ENCODE measurements around the gene HK1.

HK1 gene

DNA sequence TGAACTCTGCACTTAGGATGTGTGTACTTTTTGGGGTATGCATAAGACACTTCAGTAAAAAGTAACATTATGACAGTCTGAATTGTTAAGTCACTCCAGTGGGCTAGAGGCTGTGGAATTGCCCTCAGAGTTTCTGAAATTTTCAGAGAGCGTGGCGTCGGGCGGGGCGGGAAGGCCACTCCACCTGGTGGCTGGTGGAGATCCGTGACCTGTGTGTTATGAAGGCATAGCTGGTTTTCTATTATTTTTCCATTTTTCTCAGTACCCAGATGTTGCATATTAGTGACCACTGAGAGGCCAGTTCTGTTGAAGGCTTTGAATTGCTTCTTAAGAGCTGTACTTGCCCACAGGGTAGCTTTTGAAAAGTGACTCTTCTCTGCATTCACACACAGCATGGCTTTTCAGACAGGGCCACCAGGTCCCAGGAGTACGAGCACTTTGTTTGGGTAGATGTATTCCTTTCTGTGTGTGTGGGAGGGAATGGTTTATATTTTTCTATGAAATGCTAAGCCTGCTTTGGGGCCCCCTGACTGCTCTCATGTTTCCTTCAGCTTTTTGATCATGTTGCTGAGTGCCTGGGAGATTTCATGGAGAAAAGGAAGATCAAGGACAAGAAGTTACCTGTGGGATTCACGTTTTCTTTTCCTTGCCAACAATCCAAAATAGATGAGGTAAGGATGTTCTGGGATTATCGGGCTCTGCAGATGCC is 86.1 kb downstream of the HK1 start:
- peaks cover 34% of the 10 kb centered on the region for H3K79me2 ChIP-seq (ENCODE audit: control insufficient read depth, insufficient read depth, low read length)
- H2BK120ac ChIP-seq (ENCODE audit: low read depth, low read length) = no peak overlapping the region
- no peak overlapping the region for H2AK5ac ChIP-seq (ENCODE audit: low read length)
- DNase-seq = no peak
- no peak overlapping the region for H3K4me3 ChIP-seq (ENCODE audit: low read length)
- no peak overlapping the region for H4K5ac ChIP-seq (ENCODE audit: low read length)
- peaks cover 32% of the 10 kb centered on the region for H3K79me1 ChIP-seq (ENCODE audit: low read length)
- no peak overlapping the region for H3K27ac ChIP-seq (ENCODE audit: low read depth, low read length)
- no peak overlapping the region for H3K4ac ChIP-seq (ENCODE audit: low read depth, low read length)
- no peaks in the 10 kb centered on the region for H3K27me3 ChIP-seq (ENCODE audit: insufficient read depth, low read length, poor library complexity)
- H2BK15ac ChIP-seq (replicated peaks; ENCODE audit: low read depth) = no peak overlapping the region
- no peak overlapping the region for H3K56ac ChIP-seq (ENCODE audit: low read length)
- no CpG with 5 or more reads among the region's 9 CpGs for WGBS (ENCODE audit: extremely low coverage, insufficient coverage, low lambda C conversion rate)
- no peak overlapping the region for H2BK5ac ChIP-seq (ENCODE audit: low read length)
- no peak overlapping the region for H3K4me2 ChIP-seq (ENCODE audit: low read length)
- H4K8ac ChIP-seq (ENCODE audit: low read depth, low read length) = no peak overlapping the region
- no peaks in the 10 kb centered on the region for H3K4me1 ChIP-seq (ENCODE audit: control insufficient read depth, low read depth, low read length)
- H3K18ac ChIP-seq (ENCODE audit: low read length) = no peak overlapping the region
- H3K23ac ChIP-seq (ENCODE audit: low read length) = no peak overlapping the region
- peaks cover 10% of the 10 kb centered on the region for H3K36me3 ChIP-seq (ENCODE audit: control insufficient read depth, insufficient read depth, low read length)
- H3K9ac ChIP-seq (ENCODE audit: low read length) = no peak overlapping the region

DNA sequence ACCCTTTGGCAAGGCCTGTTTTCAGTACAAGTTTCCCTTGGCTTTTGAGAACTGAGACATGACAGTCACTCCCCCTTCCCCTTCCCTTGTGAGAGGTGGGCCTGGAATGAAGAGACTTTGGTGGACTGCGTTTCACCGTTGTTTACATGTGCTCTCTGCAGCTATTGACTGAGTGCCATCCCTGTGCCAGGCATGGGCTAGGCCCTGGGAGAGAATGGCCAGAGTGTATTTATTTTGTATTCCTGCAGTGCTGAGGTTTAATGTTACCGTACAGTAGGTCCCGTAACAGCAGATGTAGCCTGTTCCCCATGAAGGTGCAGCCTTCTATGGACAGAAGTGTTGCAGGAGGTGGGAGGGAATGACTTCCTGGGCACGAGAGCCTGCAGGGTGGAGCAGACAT is 88.4 kb downstream of the HK1 start:
- no peak overlapping the region for H3K4ac ChIP-seq (ENCODE audit: low read depth, low read length)
- H2BK5ac ChIP-seq (ENCODE audit: low read length) = no peak overlapping the region
- H3K4me3 ChIP-seq (ENCODE audit: low read length) = no peak overlapping the region
- H3K36me3 ChIP-seq (ENCODE audit: control insufficient read depth, insufficient read depth, low read length) = peaks cover 8% of the 10 kb centered on the region
- H2BK15ac ChIP-seq (replicated peaks; ENCODE audit: low read depth) = no peak overlapping the region
- H3K23ac ChIP-seq (ENCODE audit: low read length) = no peak overlapping the region
- H3K27ac ChIP-seq (ENCODE audit: low read depth, low read length) = no peak overlapping the region
- no peak overlapping the region for H2BK120ac ChIP-seq (ENCODE audit: low read depth, low read length)
- H3K79me2 ChIP-seq (ENCODE audit: control insufficient read depth, insufficient read depth, low read length) = peaks cover 18% of the 10 kb centered on the region
- no peak for DNase-seq
- no peak overlapping the region for H3K4me2 ChIP-seq (ENCODE audit: low read length)
- H3K9ac ChIP-seq (ENCODE audit: low read length) = no peak overlapping the region
- WGBS (ENCODE audit: extremely low coverage, insufficient coverage, low lambda C conversion rate) = no CpG with 5 or more reads among the region's 5 CpGs
- no peaks in the 10 kb centered on the region for H3K27me3 ChIP-seq (ENCODE audit: insufficient read depth, low read length, poor library complexity)
- no peak overlapping the region for H3K18ac ChIP-seq (ENCODE audit: low read length)
- no peak overlapping the region for H4K5ac ChIP-seq (ENCODE audit: low read length)
- peaks cover 23% of the 10 kb centered on the region for H3K79me1 ChIP-seq (ENCODE audit: low read length)
- no peaks in the 10 kb centered on the region for H3K4me1 ChIP-seq (ENCODE audit: control insufficient read depth, low read depth, low read length)
- H3K56ac ChIP-seq (ENCODE audit: low read length) = no peak overlapping the region
- no peak overlapping the region for H4K8ac ChIP-seq (ENCODE audit: low read depth, low read length)
- H2AK5ac ChIP-seq (ENCODE audit: low read length) = no peak overlapping the region

DNA sequence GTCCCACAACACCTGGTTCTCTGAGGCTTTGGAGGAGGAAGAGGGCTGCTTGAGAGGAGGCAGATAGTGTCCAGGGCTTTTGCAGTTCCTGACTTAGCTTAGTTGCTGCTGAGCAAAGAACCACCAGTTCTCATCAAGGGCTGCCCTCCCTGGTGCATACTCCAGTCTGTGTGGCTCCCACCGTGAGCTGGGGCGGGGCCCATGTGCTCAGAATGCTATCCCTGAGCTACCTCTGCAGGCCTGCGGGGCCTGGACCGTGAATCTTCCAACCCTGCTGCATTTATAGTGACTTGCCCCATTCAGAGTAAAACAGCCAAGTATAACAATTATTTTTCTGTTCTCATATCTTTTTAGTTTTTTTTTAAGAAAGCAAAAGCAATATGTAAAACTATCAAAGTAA is 89.2 kb downstream of the HK1 start:
- Histone ChIP-seq H3K36me3 (ENCODE audit: control insufficient read depth, insufficient read depth, low read length) (peaks cover 8% of the 10 kb centered on the region), H3K23ac (ENCODE audit: low read length) (no peak overlapping the region), H2BK120ac (ENCODE audit: low read depth, low read length) (no peak overlapping the region), H2AK5ac (ENCODE audit: low read length) (no peak overlapping the region), H3K18ac (ENCODE audit: low read length) (no peak overlapping the region), H3K27me3 (ENCODE audit: insufficient read depth, low read length, poor library complexity) (no peaks in the 10 kb centered on the region), H3K56ac (ENCODE audit: low read length) (no peak overlapping the region), H3K79me1 (ENCODE audit: low read length) (peaks cover 22% of the 10 kb centered on the region), H3K4me3 (ENCODE audit: low read length) (no peak overlapping the region), H3K4me2 (ENCODE audit: low read length) (no peak overlapping the region), H3K4me1 (ENCODE audit: control insufficient read depth, low read depth, low read length) (no peaks in the 10 kb centered on the region), H3K27ac (ENCODE audit: low read depth, low read length) (no peak overlapping the region), H2BK15ac (replicated peaks; ENCODE audit: low read depth) (no peak overlapping the region), H2BK5ac (ENCODE audit: low read length) (no peak overlapping the region), H4K5ac (ENCODE audit: low read length) (no peak overlapping the region), H4K8ac (ENCODE audit: low read depth, low read length) (no peak overlapping the region), H3K9ac (ENCODE audit: low read length) (no peak overlapping the region), H3K79me2 (ENCODE audit: control insufficient read depth, insufficient read depth, low read length) (peaks cover 18% of the 10 kb centered on the region), H3K4ac (ENCODE audit: low read depth, low read length) (no peak overlapping the region)
- peak; percentile 28 for DNase-seq
- no CpG with 5 or more reads among the region's 4 CpGs for WGBS (ENCODE audit: extremely low coverage, insufficient coverage, low lambda C conversion rate)

DNA sequence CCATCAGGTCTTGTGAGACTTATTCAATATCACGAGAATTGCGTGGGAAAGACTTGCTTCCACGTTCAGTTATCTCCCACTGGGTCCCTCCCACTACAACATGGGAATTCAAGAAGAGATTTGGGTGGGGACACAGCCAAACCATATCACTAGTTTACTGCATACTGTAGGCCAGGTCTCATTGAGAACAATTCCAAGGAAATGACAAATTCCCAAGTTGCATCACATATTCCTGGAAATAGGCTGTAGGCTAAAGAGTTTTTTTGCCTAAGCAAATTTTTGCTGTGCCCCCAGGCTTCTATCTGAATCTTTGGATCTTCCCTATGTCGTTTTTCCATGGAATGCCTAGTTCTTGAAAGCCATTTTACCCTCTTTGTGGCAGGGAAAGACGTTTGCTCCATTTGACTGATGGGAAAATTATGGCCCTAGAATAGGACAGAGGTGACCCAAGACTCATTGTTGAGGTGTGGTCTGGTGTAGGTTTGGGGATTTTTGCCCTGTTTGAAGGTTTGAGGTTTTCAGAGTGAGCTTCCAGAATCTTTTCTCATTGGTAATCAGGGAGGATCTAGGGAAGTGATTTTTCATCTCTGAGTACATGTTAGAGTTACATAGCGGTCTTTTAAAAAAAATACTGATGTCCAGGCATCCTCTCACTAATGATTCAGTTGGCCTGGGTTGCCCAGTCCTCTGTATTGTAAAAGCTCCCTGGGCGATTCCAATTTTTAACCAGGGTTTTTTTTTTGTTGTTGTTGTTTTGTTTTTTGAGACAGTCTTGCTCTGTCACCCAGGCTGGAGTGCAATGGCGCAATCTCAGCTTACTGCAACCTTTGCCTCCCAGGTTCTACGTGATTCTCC is 94.1 kb downstream of the HK1 start:
- Histone ChIP-seq H3K79me1 (ENCODE audit: low read length) (peaks cover 18% of the 10 kb centered on the region), H3K27ac (ENCODE audit: low read depth, low read length) (no peak overlapping the region)

DNA sequence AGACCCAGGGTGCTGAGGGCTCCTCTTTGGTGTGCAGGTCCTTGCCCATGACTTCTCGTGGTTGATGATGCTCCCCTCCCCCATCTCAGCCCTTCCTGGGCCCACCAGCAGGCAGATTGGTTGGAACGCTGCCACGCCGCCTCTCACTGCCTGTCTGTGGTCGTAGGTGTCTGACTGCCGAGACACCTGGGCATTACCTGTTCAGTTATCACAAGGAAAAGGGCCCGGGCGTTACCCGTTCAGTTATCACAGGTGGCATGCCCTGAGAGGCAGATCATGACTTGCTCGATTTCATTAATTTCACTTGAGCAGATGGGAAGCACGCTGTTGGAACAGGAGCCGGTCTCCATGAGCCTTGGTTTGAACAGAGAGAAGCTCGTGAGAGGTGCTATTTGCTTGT is 95.9 kb downstream of the HK1 start:
- WGBS (ENCODE audit: extremely low coverage, insufficient coverage, low lambda C conversion rate) = no CpG with 5 or more reads among the region's 13 CpGs
- no peak overlapping the region for H3K4ac ChIP-seq (ENCODE audit: low read depth, low read length)
- H4K5ac ChIP-seq (ENCODE audit: low read length) = no peak overlapping the region
- H3K79me2 ChIP-seq (ENCODE audit: control insufficient read depth, insufficient read depth, low read length) = peaks cover 6% of the 10 kb centered on the region
- H3K18ac ChIP-seq (ENCODE audit: low read length) = no peak overlapping the region
- DNase-seq = no peak
- no peak overlapping the region for H2BK15ac ChIP-seq (replicated peaks; ENCODE audit: low read depth)
- H3K23ac ChIP-seq (ENCODE audit: low read length) = no peak overlapping the region
- no peaks in the 10 kb centered on the region for H3K27me3 ChIP-seq (ENCODE audit: insufficient read depth, low read length, poor library complexity)
- peak overlapping the region; percentile 27 for H3K56ac ChIP-seq (ENCODE audit: low read length)
- no peak overlapping the region for H3K27ac ChIP-seq (ENCODE audit: low read depth, low read length)
- no peak overlapping the region for H3K4me2 ChIP-seq (ENCODE audit: low read length)
- no peak overlapping the region for H3K4me3 ChIP-seq (ENCODE audit: low read length)
- peaks cover 13% of the 10 kb centered on the region for H3K36me3 ChIP-seq (ENCODE audit: control insufficient read depth, insufficient read depth, low read length)
- no peak overlapping the region for H2BK120ac ChIP-seq (ENCODE audit: low read depth, low read length)
- H3K79me1 ChIP-seq (ENCODE audit: low read length) = peaks cover 22% of the 10 kb centered on the region
- H3K9ac ChIP-seq (ENCODE audit: low read length) = no peak overlapping the region
- no peak overlapping the region for H2AK5ac ChIP-seq (ENCODE audit: low read length)
- H2BK5ac ChIP-seq (ENCODE audit: low read length) = no peak overlapping the region
- peaks cover 4% of the 10 kb centered on the region for H3K4me1 ChIP-seq (ENCODE audit: control insufficient read depth, low read depth, low read length)
- no peak overlapping the region for H4K8ac ChIP-seq (ENCODE audit: low read depth, low read length)

More for the DNA sequence above, 94.1 kb downstream of the HK1 start:
- Histone ChIP-seq H3K56ac (ENCODE audit: low read length) (no peak overlapping the region), H3K23ac (ENCODE audit: low read length) (no peak overlapping the region), H3K9ac (ENCODE audit: low read length) (no peak overlapping the region), H2BK5ac (ENCODE audit: low read length) (no peak overlapping the region), H3K36me3 (ENCODE audit: control insufficient read depth, insufficient read depth, low read length) (peaks cover 8% of the 10 kb centered on the region), H2BK15ac (replicated peaks; ENCODE audit: low read depth) (no peak overlapping the region), H3K18ac (ENCODE audit: low read length) (no peak overlapping the region), H3K4ac (ENCODE audit: low read depth, low read length) (no peak overlapping the region), H3K4me2 (ENCODE audit: low read length) (no peak overlapping the region), H3K27me3 (ENCODE audit: insufficient read depth, low read length, poor library complexity) (no peaks in the 10 kb centered on the region), H4K5ac (ENCODE audit: low read length) (no peak overlapping the region), H3K4me1 (ENCODE audit: control insufficient read depth, low read depth, low read length) (peaks cover 4% of the 10 kb centered on the region), H4K8ac (ENCODE audit: low read depth, low read length) (no peak overlapping the region), H2BK120ac (ENCODE audit: low read depth, low read length) (no peak overlapping the region), H2AK5ac (ENCODE audit: low read length) (no peak overlapping the region), H3K79me2 (ENCODE audit: control insufficient read depth, insufficient read depth, low read length) (peaks cover 8% of the 10 kb centered on the region), H3K4me3 (ENCODE audit: low read length) (no peak overlapping the region)
- WGBS (ENCODE audit: extremely low coverage, insufficient coverage, low lambda C conversion rate) = no CpG with 5 or more reads among the region's 9 CpGs
- no peak for DNase-seq

All from mesendoderm (in vitro differentiated cells).